Smooth muscle cell of bladder (primary cell): ENCODE measurements around the gene CD83. TPM values are rescaled to one million over a fixed set of nuclear protein-coding genes. Genes with fewer than 3 reads are reported as not detected.

Experiments
- total RNA-seq: library from RNA; depleted of rRNA; stranded (reverse); fragments of >200 nt; gene quantifications from 2 replicates; pipeline ENCODE4 v1.2.3, GENCODE V29; 2014

The CD83 gene
- total RNA-seq = 0.57 and 0.92 TPM in 2 replicates

GRCh38 chr6:14117158-14118090 is at the start of gene CD83:
Gene CD83, plus strand, starts transcription at chr6:14117772. Its CDS starts 40 bp downstream, at chr6:14117812.

Other genes starting within 250 kb of the CD83 start
- 0.18 and 0.28 TPM in 2 replicates for gene RNF182, start 192.8 kb upstream of the CD83 start, total RNA-seq